Measurements from ENCODE around the gene MAGEB4. TPM values are rescaled to one million over a fixed set of nuclear protein-coding genes. Genes with fewer than 3 reads are reported as not detected.

Gene MAGEB4
- total and polyA plus RNA-seq, 3 experiments from 2014 or later = not detected

- no peaks in the 10 kb centered on the region for H3K36me3 Mint-ChIP-seq
- Histone ChIP-seq H3K27me3 (ENCODE audit: insufficient read depth, low read length, poor library complexity, severe bottlenecking) (no peaks in the 10 kb centered on the region), H3K9me3 (ENCODE audit: low read length) (no peaks in the 10 kb centered on the region), H3K4me3 (ENCODE audit: low read length) (no peak overlapping the region), H3K27ac (ENCODE audit: low read depth, low read length) (no peak overlapping the region), H3K4me1 (ENCODE audit: insufficient read depth, low read length) (no peaks in the 10 kb centered on the region), H3K36me3 (ENCODE audit: insufficient read depth, low read length) (no peaks in the 10 kb centered on the region)
- CTCF ChIA-PET = no interaction called here
- POLR2A ChIA-PET = no interaction called here
- no peaks in the 10 kb centered on the region for H3K4me1 Mint-ChIP-seq
- no peak for DNase-seq
- H3K27me3 Mint-ChIP-seq = peaks cover 0 to 4% of the 10 kb centered on the region in 2 donors
- H3K27ac Mint-ChIP-seq = no peak overlapping the region
- no peak overlapping the region for H3K4me3 Mint-ChIP-seq
- H3K9me3 Mint-ChIP-seq = peaks cover 0 to 4% (median 0%) of the 10 kb centered on the region in 5 donors
Measured at GRCh38 chrX:30262763-30263162, 21.0 kb downstream of the MAGEB4 start.

- no peaks in the 10 kb centered on the region for H3K27me3 ChIP-seq (ENCODE audit: insufficient read depth, low read length, poor library complexity, severe bottlenecking)
- POLR2A ChIA-PET = no interaction called here
- no peak for DNase-seq
- no peaks in the 10 kb centered on the region for H3K36me3 ChIP-seq (ENCODE audit: insufficient read depth, low read length)
- Mint-ChIP-seq H3K4me1 (no peaks in the 10 kb centered on the region), H3K4me3 (no peak overlapping the region), H3K9me3 (peaks cover 0 to 2% (median 0%) of the 10 kb centered on the region in 5 donors), H3K27me3 (no peaks in the 10 kb centered on the region), H3K36me3 (no peaks in the 10 kb centered on the region), H3K27ac (no peak overlapping the region)
- no peak overlapping the region for H3K4me3 ChIP-seq (ENCODE audit: low read length)
- H3K27ac ChIP-seq (ENCODE audit: low read depth, low read length) = no peak overlapping the region
- CTCF ChIA-PET = no interaction called here
- H3K4me1 ChIP-seq (ENCODE audit: insufficient read depth, low read length) = no peaks in the 10 kb centered on the region
- H3K9me3 ChIP-seq (ENCODE audit: low read length) = no peaks in the 10 kb centered on the region
Measured at GRCh38 chrX:30270639-30271038, 28.8 kb downstream of the MAGEB4 start.

- no peak overlapping the region for H3K27ac Mint-ChIP-seq
- Histone ChIP-seq H3K27ac (ENCODE audit: low read depth, low read length) (no peak overlapping the region), H3K9me3 (ENCODE audit: low read length) (no peaks in the 10 kb centered on the region), H3K27me3 (ENCODE audit: insufficient read depth, low read length, poor library complexity, severe bottlenecking) (no peaks in the 10 kb centered on the region), H3K4me1 (ENCODE audit: insufficient read depth, low read length) (no peaks in the 10 kb centered on the region), H3K4me3 (ENCODE audit: low read length) (no peak overlapping the region), H3K36me3 (ENCODE audit: insufficient read depth, low read length) (no peaks in the 10 kb centered on the region)
- H3K36me3 Mint-ChIP-seq = no peaks in the 10 kb centered on the region
- H3K27me3 Mint-ChIP-seq = no peaks in the 10 kb centered on the region
- peaks cover 0 to 2% (median 0%) of the 10 kb centered on the region in 5 donors for H3K9me3 Mint-ChIP-seq
- no peak for DNase-seq
- ChIA-PET CTCF (no interaction called here), POLR2A (no interaction called here)
- no peaks in the 10 kb centered on the region for H3K4me1 Mint-ChIP-seq
- H3K4me3 Mint-ChIP-seq = no peak overlapping the region
Measured at GRCh38 chrX:30275498-30275897, 33.7 kb downstream of the MAGEB4 start.

GRCh38 chrX:30278365-30278764 is 36.6 kb downstream of the MAGEB4 start:
- no peaks in the 10 kb centered on the region for H3K4me1 ChIP-seq (ENCODE audit: insufficient read depth, low read length)
- Mint-ChIP-seq H3K27me3 (peaks cover 0 to 2% of the 10 kb centered on the region in 2 donors), H3K9me3 (no peaks in the 10 kb centered on the region), H3K36me3 (no peaks in the 10 kb centered on the region), H3K4me1 (no peaks in the 10 kb centered on the region), H3K4me3 (no peak overlapping the region), H3K27ac (no peak overlapping the region)
- H3K27ac ChIP-seq (ENCODE audit: low read depth, low read length) = no peak overlapping the region
- no peaks in the 10 kb centered on the region for H3K36me3 ChIP-seq (ENCODE audit: insufficient read depth, low read length)
- no peak overlapping the region for H3K4me3 ChIP-seq (ENCODE audit: low read length)
- CTCF ChIA-PET = no interaction called here
- no peaks in the 10 kb centered on the region for H3K27me3 ChIP-seq (ENCODE audit: insufficient read depth, low read length, poor library complexity, severe bottlenecking)
- POLR2A ChIA-PET = no interaction called here
- no peak for DNase-seq
- H3K9me3 ChIP-seq (ENCODE audit: low read length) = no peaks in the 10 kb centered on the region

GRCh38 chrX:30280428-30280827 is 38.6 kb downstream of the MAGEB4 start:
- Histone ChIP-seq H3K4me1 (ENCODE audit: insufficient read depth, low read length) (no peaks in the 10 kb centered on the region), H3K4me3 (ENCODE audit: low read length) (no peak overlapping the region), H3K9me3 (ENCODE audit: low read length) (no peaks in the 10 kb centered on the region), H3K27ac (ENCODE audit: low read depth, low read length) (no peak overlapping the region), H3K27me3 (ENCODE audit: insufficient read depth, low read length, poor library complexity, severe bottlenecking) (no peaks in the 10 kb centered on the region), H3K36me3 (ENCODE audit: insufficient read depth, low read length) (no peaks in the 10 kb centered on the region)
- Mint-ChIP-seq H3K27ac (no peak overlapping the region), H3K4me1 (no peaks in the 10 kb centered on the region), H3K4me3 (no peak overlapping the region), H3K9me3 (no peaks in the 10 kb centered on the region), H3K36me3 (no peaks in the 10 kb centered on the region), H3K27me3 (peaks cover 0 to 5% of the 10 kb centered on the region in 2 donors)
- ChIA-PET POLR2A (no interaction called here), CTCF (no interaction called here)
- DNase-seq = no peak

GRCh38 chrX:30282527-30282926 is 40.7 kb downstream of the MAGEB4 start:
- H3K27ac Mint-ChIP-seq = no peak overlapping the region
- no peaks in the 10 kb centered on the region for H3K4me1 Mint-ChIP-seq
- CTCF ChIA-PET = no interaction called here

GRCh38 chrX:30283456-30284200 is 41.8 kb downstream of the MAGEB4 start:
- no peak for DNase-seq
- ChIA-PET POLR2A (no interaction called here), CTCF (no interaction called here)
- H3K9me3 Mint-ChIP-seq = no peaks in the 10 kb centered on the region
- peaks cover 0 to 5% of the 10 kb centered on the region in 2 donors for H3K27me3 Mint-ChIP-seq
- H3K27ac Mint-ChIP-seq = no peak overlapping the region
- H3K27me3 ChIP-seq (ENCODE audit: insufficient read depth, low read length, poor library complexity, severe bottlenecking) = no peaks in the 10 kb centered on the region
- no peak overlapping the region for H3K4me3 ChIP-seq (ENCODE audit: low read length)
- no peaks in the 10 kb centered on the region for H3K4me1 Mint-ChIP-seq
- no peak overlapping the region for H3K4me3 Mint-ChIP-seq
- peak overlapping the region; percentile 31 for H3K27ac ChIP-seq (ENCODE audit: low read depth, low read length)
- no peaks in the 10 kb centered on the region for H3K9me3 ChIP-seq (ENCODE audit: low read length)
- H3K36me3 Mint-ChIP-seq = no peaks in the 10 kb centered on the region
- H3K36me3 ChIP-seq (ENCODE audit: insufficient read depth, low read length) = no peaks in the 10 kb centered on the region
- H3K4me1 ChIP-seq (ENCODE audit: insufficient read depth, low read length) = no peaks in the 10 kb centered on the region

More at GRCh38 chrX:30282527-30282926, 40.7 kb downstream of the MAGEB4 start:
- Histone ChIP-seq H3K4me3 (ENCODE audit: low read length) (no peak overlapping the region), H3K4me1 (ENCODE audit: insufficient read depth, low read length) (no peaks in the 10 kb centered on the region), H3K36me3 (ENCODE audit: insufficient read depth, low read length) (no peaks in the 10 kb centered on the region), H3K27ac (ENCODE audit: low read depth, low read length) (no peak overlapping the region), H3K27me3 (ENCODE audit: insufficient read depth, low read length, poor library complexity, severe bottlenecking) (no peaks in the 10 kb centered on the region), H3K9me3 (ENCODE audit: low read length) (no peaks in the 10 kb centered on the region)
- no peak for DNase-seq
- Mint-ChIP-seq H3K9me3 (no peaks in the 10 kb centered on the region), H3K27me3 (peaks cover 0 to 5% of the 10 kb centered on the region in 2 donors), H3K4me3 (no peak overlapping the region), H3K36me3 (no peaks in the 10 kb centered on the region)
- POLR2A ChIA-PET = no interaction called here
